22Rv1 (cell line): ENCODE data around the gene SRD5A3.

Source experiments
- ZFX ChIP-seq: fragments of 450-650 bp; IDR thresholded peaks from 2 replicates; pipeline ENCODE4 v1.6.1; 2017; ENCODE audit warnings: antibody characterized with exemption, borderline replicate concordance
- TF ChIP-seq, protein P1 (sequence below): fragments of 450-650 bp; IDR thresholded peaks from 2 replicates; pipeline ENCODE4 v1.5.1; 2017; ENCODE audit warnings: mild to moderate bottlenecking

- TF ChIP-seq, protein P1, sequence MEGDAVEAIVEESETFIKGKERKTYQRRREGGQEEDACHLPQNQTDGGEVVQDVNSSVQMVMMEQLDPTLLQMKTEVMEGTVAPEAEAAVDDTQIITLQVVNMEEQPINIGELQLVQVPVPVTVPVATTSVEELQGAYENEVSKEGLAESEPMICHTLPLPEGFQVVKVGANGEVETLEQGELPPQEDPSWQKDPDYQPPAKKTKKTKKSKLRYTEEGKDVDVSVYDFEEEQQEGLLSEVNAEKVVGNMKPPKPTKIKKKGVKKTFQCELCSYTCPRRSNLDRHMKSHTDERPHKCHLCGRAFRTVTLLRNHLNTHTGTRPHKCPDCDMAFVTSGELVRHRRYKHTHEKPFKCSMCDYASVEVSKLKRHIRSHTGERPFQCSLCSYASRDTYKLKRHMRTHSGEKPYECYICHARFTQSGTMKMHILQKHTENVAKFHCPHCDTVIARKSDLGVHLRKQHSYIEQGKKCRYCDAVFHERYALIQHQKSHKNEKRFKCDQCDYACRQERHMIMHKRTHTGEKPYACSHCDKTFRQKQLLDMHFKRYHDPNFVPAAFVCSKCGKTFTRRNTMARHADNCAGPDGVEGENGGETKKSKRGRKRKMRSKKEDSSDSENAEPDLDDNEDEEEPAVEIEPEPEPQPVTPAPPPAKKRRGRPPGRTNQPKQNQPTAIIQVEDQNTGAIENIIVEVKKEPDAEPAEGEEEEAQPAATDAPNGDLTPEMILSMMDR, result no peak
- TF ChIP-seq ZFX, result no peak
Measured at GRCh38 chr4:55416176-55416575, 70.1 kb downstream of the SRD5A3 start.
